Smooth muscle cell (in vitro differentiated cells): ENCODE data around the gene ESPN. TPM values are rescaled to one million over a fixed set of nuclear protein-coding genes. Genes with fewer than 3 reads are reported as not detected.
"Not testable (repeated sequence)": the region's sequence is repeated elsewhere in the genome, so short reads cannot be mapped to it uniquely, and the experiment has no call there.

Experiments
- DNase-seq: peaks from one replicate; lab custom pipeline; 2025; ENCODE audit not compliant: unreplicated experiment; lab: John Stamatoyannopoulos, UW
- H2AFZ ChIP-seq: fragments of 200-600 bp; sonication (generic); 2 replicates; pipeline ENCODE4 v1.6.0; 2016; ENCODE audit warnings: antibody characterized with exemption, low read depth, mild to moderate bottlenecking
- H3F3A ChIP-seq: fragments of 200-600 bp; sonication (generic); 2 replicates; pipeline ENCODE4 v1.6.0; 2017; ENCODE audit warnings: antibody characterized with exemption, low read depth
- H3K27ac ChIP-seq: fragments of 200-600 bp; sonication (generic); 2 replicates; pipeline ENCODE4 v1.5.1; 2016; ENCODE audit warnings: low read depth, mild to moderate bottlenecking
- H3K27me3 ChIP-seq: fragments of 200-600 bp; sonication (generic); 2 replicates; pipeline ENCODE4 v1.6.1; 2016; ENCODE audit warnings: low read depth, mild to moderate bottlenecking
- H3K36me3 ChIP-seq: fragments of 200-600 bp; sonication (generic); 2 replicates; pipeline ENCODE4 v1.5.1; 2016; ENCODE audit warnings: low read depth
- H3K4me1 ChIP-seq: fragments of 200-600 bp; sonication (generic); 2 replicates; pipeline ENCODE4 v1.5.1; 2016; ENCODE audit warnings: low read depth
- H3K4me2 ChIP-seq: fragments of 200-600 bp; sonication (generic); 2 replicates; pipeline ENCODE4 v1.6.0; 2016; ENCODE audit warnings: mild to moderate bottlenecking
- H3K4me3 ChIP-seq: fragments of 200-600 bp; sonication (generic); 2 replicates; pipeline ENCODE4 v1.5.1; 2016; ENCODE audit warnings: mild to moderate bottlenecking
- H3K79me2 ChIP-seq: fragments of 200-600 bp; sonication (generic); 2 replicates; pipeline ENCODE4 v1.6.0; 2016; ENCODE audit warnings: low read depth, mild to moderate bottlenecking
- H3K9ac ChIP-seq: fragments of 200-600 bp; sonication (generic); 2 replicates; pipeline ENCODE4 v1.6.0; 2016; ENCODE audit warnings: low read depth
- H3K9me3 ChIP-seq: fragments of 200-600 bp; sonication (generic); replicated peaks from 2 replicates; pipeline ENCODE4 v1.5.1; 2016; ENCODE audit warnings: low read depth
- H4K20me1 ChIP-seq: fragments of 200-600 bp; sonication (generic); 2 replicates; pipeline ENCODE4 v1.6.0; 2016; ENCODE audit warnings: low read depth
- CTCF ChIP-seq: fragments of 200-600 bp; sonication (generic); IDR thresholded peaks from 2 replicates; pipeline ENCODE4 v1.5.1; 2017; ENCODE audit warnings: borderline replicate concordance, mild to moderate bottlenecking, antibody characterized with exemption; ENCODE audit not compliant: insufficient read depth, poor library complexity, severe bottlenecking
- WGBS: methylation state at CpG from one replicate; pipeline ENCODE4 v1.1.7; 2016; ENCODE audit warnings: low lambda C conversion rate; 5-methylcytosine and 5-hydroxymethylcytosine counted together
- polyA plus RNA-seq: library from polyadenylated mRNA; unstranded; fragments of >200 nt; fragmentation: Nextera tagmentation; extraction: Ambion mirVana; gene quantifications from 2 replicates; pipeline ENCODE4 v1.2.1, GENCODE V29; 2016
- total RNA-seq: library from RNA; depleted of rRNA; stranded (reverse); fragments of >200 nt; gene quantifications from 2 replicates; pipeline ENCODE4 v1.2.3, GENCODE V29; 2014

Gene ESPN
- total and polyA plus RNA-seq, 2 experiments from 2014 or later: 1.1 TPM; not detected in 1

- Histone ChIP-seq H4K20me1 (no peaks in the 10 kb centered on the region), H3K9ac (no peak overlapping the region), H3K79me2 (peaks cover 25% of the 10 kb centered on the region), H3K36me3 (no peaks in the 10 kb centered on the region), H3K9me3 (no peaks in the 10 kb centered on the region), H3K4me2 (peak overlapping the region; percentile 97), H2AFZ (peak overlapping the region; percentile 66), H3K4me1 (peaks cover 9% of the 10 kb centered on the region), H3K4me3 (peak overlapping the region; percentile 87), H3F3A (no peaks in the 10 kb centered on the region), H3K27me3 (no peaks in the 10 kb centered on the region), H3K27ac (no peak overlapping the region)
- no peak for TF ChIP-seq CTCF
- DNase-seq: no peak
- WGBS: 1% methylated on average over 59 of the region's 83 CpGs
These were observed 31.7 kb upstream of the ESPN start for GRCh38 chr1:6392809-6393399.

GRCh38 chr1:6393400-6394187, 31.0 kb upstream of the ESPN start, which contains the start of gene ACOT7:
ACOT7 (minus strand) TSS chr1:6393767; CDS start chr1:6393399, 368 bp downstream.
- Histone ChIP-seq H3K4me1 (peaks cover 9% of the 10 kb centered on the region), H3K9me3 (no peaks in the 10 kb centered on the region), H3K4me2 (peak within 1 kb of the TSS; percentile 97), H3K9ac (peak within 1 kb of the TSS; percentile 96), H3K36me3 (no peaks in the 10 kb centered on the region), H3K79me2 (peaks cover 25% of the 10 kb centered on the region), H3K27me3 (no peaks in the 10 kb centered on the region), H3K4me3 (peak within 1 kb of the TSS; percentile 87), H2AFZ (peak within 1 kb of the TSS; percentile 86), H4K20me1 (no peaks in the 10 kb centered on the region), H3K27ac (peak within 1 kb of the TSS; percentile 90), H3F3A (no peaks in the 10 kb centered on the region)
- DNase-seq: peak; percentile 82
- WGBS: 1% methylated on average over 58 of the region's 87 CpGs
- TF ChIP-seq CTCF: no peak

GRCh38 chr1:6395130-6395529, 29.4 kb upstream of the ESPN start:
- not testable (repeated sequence) for H4K20me1 ChIP-seq, H3K4me3 ChIP-seq, H3K4me2 ChIP-seq, H3K4me1 ChIP-seq, H3F3A ChIP-seq, H3K27ac ChIP-seq, H2AFZ ChIP-seq, H3K27me3 ChIP-seq, H3K9ac ChIP-seq, DNase-seq, H3K36me3 ChIP-seq, H3K9me3 ChIP-seq
- peaks cover 13% of the 10 kb centered on the region for H3K79me2 ChIP-seq
- 96% methylated on average over 8 of the region's 8 CpGs for WGBS

GRCh38 chr1:6395781-6396244, 28.8 kb upstream of the ESPN start:
- not testable (repeated sequence) for DNase-seq, H2AFZ ChIP-seq, H3F3A ChIP-seq, H3K27ac ChIP-seq, H3K4me1 ChIP-seq, H3K9me3 ChIP-seq, H3K4me3 ChIP-seq, H3K9ac ChIP-seq, H4K20me1 ChIP-seq, H3K27me3 ChIP-seq, H3K36me3 ChIP-seq, H3K4me2 ChIP-seq
- 97% methylated on average over 18 of the region's 34 CpGs for WGBS
- H3K79me2 ChIP-seq: peaks cover 11% of the 10 kb centered on the region
